Peyer's patch (tissue), 4 donors: ENCODE data around the gene SULT1E1. TPM values are rescaled to one million over a fixed set of nuclear protein-coding genes. Genes with fewer than 3 reads are reported as not detected.

Source experiments
- DNase-seq, 3 donors: peaks; one replicate each; pipeline ENCODE4 v3.0.0-alpha.2; 2017 to 2019
- H3K27ac ChIP-seq, 4 donors: fragments of 200-600 bp; sonication (generic); one replicate each; pipeline ENCODE4 v1.5.1; 2016 to 2019
- H3K27me3 ChIP-seq, 2 donors: fragments of 200-600 bp; sonication (generic); one replicate each; pipeline ENCODE4 v1.5.1; 2019
- H3K36me3 ChIP-seq, 3 donors: fragments of 200-600 bp; sonication (generic); one replicate each; pipeline ENCODE4 v1.5.1; 2016 to 2019
- H3K4me1 ChIP-seq, 4 donors: fragments of 200-600 bp; sonication (generic); one replicate each; pipeline ENCODE4 v1.5.1; 2016 to 2019
- H3K4me3 ChIP-seq, 4 donors: fragments of 200-600 bp; sonication (generic); 1 replicate in 3 of 4; 2 replicates in 1 of 4; pipeline ENCODE4 v1.5.1; 2016 to 2019; ENCODE audit warnings: mild to moderate bottlenecking in 1 of 4
- H3K9me3 ChIP-seq, 4 donors: fragments of 200-600 bp; sonication (generic); one replicate each; pipeline ENCODE4 v1.5.1; 2016 to 2019; ENCODE audit warnings: mild to moderate bottlenecking in 1 of 4
- POLR2A ChIP-seq, 2 donors: fragments of 450-650 bp; IDR thresholded peaks; one replicate each; pipeline ENCODE4 v1.5.1; 2017; ENCODE audit warnings: antibody characterized with exemption in 2 of 2, mild to moderate bottlenecking in 2 of 2, moderate library complexity in 2 of 2
- total RNA-seq, 4 donors: library from RNA; depleted of rRNA; stranded (reverse); fragments of >200 nt; gene quantifications; one replicate each; pipeline ENCODE4 v1.1.0, GENCODE V29; 2016
- TF ChIP-seq, protein P1 (sequence below), 6 experiments: fragments of 450-650 bp in 4 of 6; fragments of 200-600 bp in 2 of 6; sonication (generic) in 1 of 6; IDR thresholded peaks; one replicate each; pipeline ENCODE4 v1.5.1; 2017 to 2019; ENCODE audit warnings: antibody characterized with exemption in 6 of 6, mild to moderate bottlenecking in 3 of 6, moderate library complexity in 1 of 6

The SULT1E1 gene
- total RNA-seq, 4 donors from 2014 or later, result 8.3 to 67.3 (median 44.1) TPM

- TF ChIP-seq, protein P1, sequence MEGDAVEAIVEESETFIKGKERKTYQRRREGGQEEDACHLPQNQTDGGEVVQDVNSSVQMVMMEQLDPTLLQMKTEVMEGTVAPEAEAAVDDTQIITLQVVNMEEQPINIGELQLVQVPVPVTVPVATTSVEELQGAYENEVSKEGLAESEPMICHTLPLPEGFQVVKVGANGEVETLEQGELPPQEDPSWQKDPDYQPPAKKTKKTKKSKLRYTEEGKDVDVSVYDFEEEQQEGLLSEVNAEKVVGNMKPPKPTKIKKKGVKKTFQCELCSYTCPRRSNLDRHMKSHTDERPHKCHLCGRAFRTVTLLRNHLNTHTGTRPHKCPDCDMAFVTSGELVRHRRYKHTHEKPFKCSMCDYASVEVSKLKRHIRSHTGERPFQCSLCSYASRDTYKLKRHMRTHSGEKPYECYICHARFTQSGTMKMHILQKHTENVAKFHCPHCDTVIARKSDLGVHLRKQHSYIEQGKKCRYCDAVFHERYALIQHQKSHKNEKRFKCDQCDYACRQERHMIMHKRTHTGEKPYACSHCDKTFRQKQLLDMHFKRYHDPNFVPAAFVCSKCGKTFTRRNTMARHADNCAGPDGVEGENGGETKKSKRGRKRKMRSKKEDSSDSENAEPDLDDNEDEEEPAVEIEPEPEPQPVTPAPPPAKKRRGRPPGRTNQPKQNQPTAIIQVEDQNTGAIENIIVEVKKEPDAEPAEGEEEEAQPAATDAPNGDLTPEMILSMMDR (IDR thresholded peaks at IDR 0.05), result no peak
- no peak for TF ChIP-seq POLR2A (IDR thresholded peaks at IDR 0.05)
- Histone ChIP-seq H3K4me3 (no peak overlapping the region), H3K27me3 (no peaks in the 10 kb centered on the region), H3K9me3 (no peaks in the 10 kb centered on the region), H3K27ac (no peak overlapping the region), H3K4me1 (peaks cover 0 to 10% (median 0%) of the 10 kb centered on the region in 4 donors), H3K36me3 (no peaks in the 10 kb centered on the region)
- no peak for DNase-seq
Measured at GRCh38 chr4:69877453-69877852, 17.5 kb upstream of the SULT1E1 start.

GRCh38 chr4:69876071-69876470, 16.1 kb upstream of the SULT1E1 start:
- Histone ChIP-seq H3K27me3 (no peaks in the 10 kb centered on the region), H3K4me3 (no peak overlapping the region), H3K4me1 (peaks cover 0 to 10% (median 0%) of the 10 kb centered on the region in 4 donors), H3K9me3 (no peaks in the 10 kb centered on the region), H3K36me3 (no peaks in the 10 kb centered on the region), H3K27ac (peak overlapping the region in 2 of 4 donors; percentile 30 to 35)
- DNase-seq, result no peak
- TF ChIP-seq POLR2A (IDR thresholded peaks at IDR 0.05), result no peak
- TF ChIP-seq, protein P1 (IDR thresholded peaks at IDR 0.05), result no peak

- no peaks in the 10 kb centered on the region for H3K27me3 ChIP-seq
- no peak overlapping the region for H3K4me3 ChIP-seq
- peak overlapping the region in 2 of 4 donors; percentile 30 to 35 for H3K27ac ChIP-seq
- TF ChIP-seq POLR2A (IDR thresholded peaks at IDR 0.05), result no peak
- TF ChIP-seq, protein P1 (IDR thresholded peaks at IDR 0.05), result no peak
- no peak for DNase-seq
- H3K4me1 ChIP-seq, result peaks cover 0 to 10% (median 0%) of the 10 kb centered on the region in 4 donors
- no peaks in the 10 kb centered on the region for H3K36me3 ChIP-seq
- H3K9me3 ChIP-seq, result no peaks in the 10 kb centered on the region
Measured at GRCh38 chr4:69875576-69875975, 15.6 kb upstream of the SULT1E1 start.

DNA sequence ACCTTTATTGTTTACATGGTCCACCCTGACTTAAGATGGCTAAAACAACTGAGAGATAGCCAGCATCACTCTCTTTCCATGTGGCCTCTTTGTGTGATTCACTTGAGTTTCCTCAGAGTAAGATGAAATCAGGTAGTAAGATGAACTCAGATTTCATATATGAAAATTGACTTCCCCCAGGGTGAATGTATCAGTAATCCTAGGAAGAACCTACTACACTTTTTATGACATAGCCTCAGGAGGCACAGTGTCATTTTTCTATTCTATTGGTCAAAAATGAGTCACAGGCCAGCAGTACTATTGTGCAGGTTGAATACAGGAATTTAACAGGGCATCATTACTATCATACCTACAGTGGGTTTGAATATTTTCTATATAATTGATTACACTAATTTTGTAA, 14.6 kb upstream of the SULT1E1 start:
- peaks cover 0 to 10% (median 0%) of the 10 kb centered on the region in 4 donors for H3K4me1 ChIP-seq

GRCh38 chr4:69861756-69862155, 1.8 kb upstream of the SULT1E1 start:
- no peak overlapping the region for H3K4me3 ChIP-seq
- H3K36me3 ChIP-seq, result no peaks in the 10 kb centered on the region
- TF ChIP-seq, protein P1 (IDR thresholded peaks at IDR 0.05), result no peak
- no peak for TF ChIP-seq POLR2A (IDR thresholded peaks at IDR 0.05)
- H3K27me3 ChIP-seq, result no peaks in the 10 kb centered on the region
- H3K27ac ChIP-seq, result no peak overlapping the region
- H3K9me3 ChIP-seq, result no peaks in the 10 kb centered on the region
- DNase-seq, result no peak
- H3K4me1 ChIP-seq, result peaks cover 0 to 11% (median 0%) of the 10 kb centered on the region in 4 donors

More for the DNA sequence above, 14.6 kb upstream of the SULT1E1 start:
- no peak overlapping the region for H3K27ac ChIP-seq
- H3K9me3 ChIP-seq, result no peaks in the 10 kb centered on the region
- TF ChIP-seq POLR2A (IDR thresholded peaks at IDR 0.05), result no peak
- TF ChIP-seq, protein P1 (IDR thresholded peaks at IDR 0.05), result no peak
- no peaks in the 10 kb centered on the region for H3K36me3 ChIP-seq
- no peaks in the 10 kb centered on the region for H3K27me3 ChIP-seq
- DNase-seq, result no peak
- H3K4me3 ChIP-seq, result no peak overlapping the region
